Pancreas (tissue), 10 donors: Measurements from ENCODE around the gene SREBF2. TPM values are rescaled to one million over a fixed set of nuclear protein-coding genes. Genes with fewer than 3 reads are reported as not detected.
"Not testable (repeated sequence)": the region's sequence is repeated elsewhere in the genome, so short reads cannot be mapped to it uniquely, and the experiment has no call there.

Source experiments
- ATAC-seq, 4 donors: fragments of 200-7000 bp; cut with Tn5 transposase; one replicate each; pipeline versions ENCODE4 v1.8.0 to v1.9.1; 2020; ENCODE audit warnings: mild to moderate bottlenecking in 4 of 4, moderate library complexity in 4 of 4
- DNase-seq, 6 donors: peaks; one replicate each; pipeline ENCODE4 v3.0.0-alpha.2; 2020
- FAIRE-seq: peaks from 2 replicates; lab custom pipeline; 2012; peaks lifted over from hg19 to GRCh38; lab: Jason Lieb, UNC
- H3K27ac ChIP-seq, 4 donors: fragments of 200-600 bp; sonication (generic); 1 replicate in 3 of 4; 2 replicates in 1 of 4; pipeline versions ENCODE4 v1.5.0 to v1.8.0; 2020
- H3K27me3 ChIP-seq, 4 donors: fragments of 200-600 bp; one replicate each; pipeline ENCODE4 v1.8.0; 2021
- H3K36me3 ChIP-seq, 3 donors: fragments of 200-600 bp; sonication (generic) in 1 of 3; one replicate each; pipeline versions ENCODE4 v1.5.0 to v1.8.0; 2020 to 2021
- H3K4me1 ChIP-seq, 3 donors: fragments of 200-600 bp; one replicate each; pipeline ENCODE4 v1.8.0; 2021
- H3K4me3 ChIP-seq, 4 donors: fragments of 200-600 bp; sonication (generic) in 2 of 4; one replicate each; pipeline versions ENCODE4 v1.5.0 to v1.8.0; 2020 to 2021
- H3K9me3 ChIP-seq, 4 donors: fragments of 200-600 bp; one replicate each; pipeline ENCODE4 v1.8.0; 2021
- WGBS, 2 donors: extraction: QIAGEN DNeasy Blood & Tissue Kit; methylation state at CpG; one replicate each; pipeline ENCODE4 v1.1.7; 2013; 5-methylcytosine and 5-hydroxymethylcytosine counted together
- intact Hi-C, 3 donors: fragments of 100-400 bp; cut with DNase I; formaldehyde crosslinking; loops; one replicate each; pipeline versions ENCODE4 v1.11.1 to v1.14.2; 2022
- polyA plus RNA-seq, 2 donors: library from polyadenylated mRNA; stranded (reverse); fragments of 200-250 nt; gene quantifications; one replicate each; pipeline ENCODE4 v1.2.3, GENCODE V29; 2013
- total RNA-seq, 6 donors: library from RNA; stranded (reverse); fragmentation: NEBNext Ultra II Directional in 4 of 6; extraction: Animal tissue kit (Norgen Biotek cat#: 25700) in 4 of 6; gene quantifications; one replicate each; pipeline versions ENCODE4 v1.2.1 to v1.2.4, GENCODE V29; 2021 to 2023
- TF ChIP-seq, protein P1 (sequence below), 4 donors: fragments of 200-600 bp; sonication (generic) in 3 of 4; IDR thresholded peaks; one replicate each; pipeline versions ENCODE4 v1.5.0 to v1.8.0; 2021; ENCODE audit warnings: antibody characterized with exemption in 4 of 4
- donor health status: healthy with polysubstance abuse.
- donor health status: DM: no; HTN: no; CAD: no; lungs with moderate emphysema.
- donor health status: DM: no; HTN: no; CAD: no.
- donor health status: control.
- donor health status: control.
- donor health status: Bipolar disorder and iron deficiency.
- donor health status: DM: yes; HTN: yes; CAD: no.
- donor health status: DM: no; HTN: no; CAD: no.
- donor health status: DM: no; HTN: no; CAD: no.
- donor health status: DM: yes; HTN: yes; CAD: no.

The SREBF2 gene
- total and polyA plus RNA-seq, 8 donors: 28.2 to 44.8 (median 34.6) TPM

DNA sequence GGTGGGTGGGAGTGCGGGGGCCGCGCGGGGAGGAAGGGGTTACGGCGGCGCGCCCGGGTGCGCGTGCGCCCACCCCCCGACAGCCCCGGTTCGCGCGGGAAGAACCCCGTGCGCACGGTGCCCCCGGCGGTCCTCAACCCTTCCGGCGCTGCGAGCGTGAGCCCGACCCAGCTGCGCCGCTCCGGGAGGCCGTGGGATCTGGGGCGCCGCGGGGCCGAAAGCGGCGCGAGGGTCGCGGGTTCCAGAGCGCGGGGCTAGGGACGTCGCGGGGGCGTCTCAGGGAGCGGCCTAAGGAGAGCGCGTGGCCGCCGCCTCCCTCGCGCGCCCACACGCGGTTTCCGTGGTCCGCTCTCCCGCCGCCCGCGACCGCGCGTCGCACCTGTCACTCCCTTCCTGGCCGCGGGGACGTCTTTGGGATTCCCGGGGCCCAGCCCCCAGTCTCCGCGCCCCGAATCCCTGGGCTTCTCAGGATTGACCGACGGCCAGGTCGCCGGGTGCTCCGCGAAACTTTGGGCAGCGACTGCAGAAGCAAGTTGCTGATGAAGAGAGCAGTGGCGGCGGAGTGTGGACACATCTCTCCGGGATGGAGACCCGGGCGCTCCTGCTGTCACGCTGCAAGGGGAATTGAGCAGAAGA lies 582 bp downstream of the SREBF2 start:
- WGBS, 2 donors: 0 to 1% methylated on average over 80 to 86 of the region's 86 CpGs

DNA sequence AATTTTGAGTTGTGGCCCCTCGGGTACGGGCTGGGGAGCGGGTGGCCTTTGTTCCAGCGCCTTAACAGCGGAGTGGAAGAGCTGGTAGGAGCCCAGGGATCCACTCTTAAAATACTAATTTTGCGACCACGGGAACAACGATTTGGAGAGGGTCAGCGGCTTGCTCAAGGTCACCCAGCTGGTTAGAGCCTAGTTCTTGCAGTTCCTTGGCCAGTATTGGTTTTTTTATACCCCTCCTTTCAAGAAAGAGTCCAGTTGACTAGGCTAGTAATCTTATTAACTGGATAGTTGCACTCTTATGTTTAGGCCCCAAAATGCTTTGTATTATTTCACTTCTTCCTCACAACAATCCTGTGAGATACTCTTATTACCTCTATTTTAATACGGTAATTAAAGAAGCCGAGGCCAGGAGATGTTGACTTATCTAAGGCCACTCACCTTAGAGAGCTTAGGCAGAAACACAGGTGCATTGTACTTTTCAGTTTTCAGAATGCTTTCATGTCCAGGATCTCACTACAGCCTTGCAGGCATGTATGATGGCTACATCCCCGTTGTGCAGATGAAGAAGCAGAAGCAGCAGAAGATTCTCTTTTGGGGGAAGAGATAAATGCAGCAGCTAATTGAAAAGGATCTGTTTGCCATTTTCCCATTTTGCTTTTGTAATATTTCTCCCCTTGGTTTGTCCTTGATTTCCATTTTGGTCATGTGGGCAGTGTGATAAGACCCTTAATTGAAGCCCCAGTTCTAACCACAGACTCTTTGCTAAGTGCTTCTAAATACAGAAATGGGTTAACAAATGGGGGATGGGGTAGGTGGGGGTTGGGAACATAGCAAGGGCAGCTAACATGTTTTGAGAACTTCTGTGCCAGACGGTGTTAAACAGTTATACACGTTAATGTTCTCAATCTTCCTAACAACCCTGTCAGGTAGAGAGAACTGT lies 1.4 kb downstream of the SREBF2 start:
- TF ChIP-seq, protein P1, sequence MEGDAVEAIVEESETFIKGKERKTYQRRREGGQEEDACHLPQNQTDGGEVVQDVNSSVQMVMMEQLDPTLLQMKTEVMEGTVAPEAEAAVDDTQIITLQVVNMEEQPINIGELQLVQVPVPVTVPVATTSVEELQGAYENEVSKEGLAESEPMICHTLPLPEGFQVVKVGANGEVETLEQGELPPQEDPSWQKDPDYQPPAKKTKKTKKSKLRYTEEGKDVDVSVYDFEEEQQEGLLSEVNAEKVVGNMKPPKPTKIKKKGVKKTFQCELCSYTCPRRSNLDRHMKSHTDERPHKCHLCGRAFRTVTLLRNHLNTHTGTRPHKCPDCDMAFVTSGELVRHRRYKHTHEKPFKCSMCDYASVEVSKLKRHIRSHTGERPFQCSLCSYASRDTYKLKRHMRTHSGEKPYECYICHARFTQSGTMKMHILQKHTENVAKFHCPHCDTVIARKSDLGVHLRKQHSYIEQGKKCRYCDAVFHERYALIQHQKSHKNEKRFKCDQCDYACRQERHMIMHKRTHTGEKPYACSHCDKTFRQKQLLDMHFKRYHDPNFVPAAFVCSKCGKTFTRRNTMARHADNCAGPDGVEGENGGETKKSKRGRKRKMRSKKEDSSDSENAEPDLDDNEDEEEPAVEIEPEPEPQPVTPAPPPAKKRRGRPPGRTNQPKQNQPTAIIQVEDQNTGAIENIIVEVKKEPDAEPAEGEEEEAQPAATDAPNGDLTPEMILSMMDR (IDR thresholded peaks at IDR 0.05): no peak
- FAIRE-seq (no peak), DNase-seq (no peak), ATAC-seq (no peak)
- 7 to 8% methylated on average over 14 of the region's 14 CpGs for WGBS, 2 donors
- Histone ChIP-seq H3K4me3 (peak overlapping the region; percentile 58 to 97 (median 86)), H3K4me1 (peaks cover 0 to 6% (median 6%) of the 10 kb centered on the region in 3 donors), H3K27me3 (no peaks in the 10 kb centered on the region), H3K36me3 (no peaks in the 10 kb centered on the region), H3K9me3 (no peaks in the 10 kb centered on the region), H3K27ac (peak overlapping the region; percentile 86 to 97 (median 94))
- intact Hi-C loops: no loop called here

More for the DNA sequence above, 582 bp downstream of the SREBF2 start:
- no peak for FAIRE-seq
- intact Hi-C loops: no loop called here
- Histone ChIP-seq H3K4me3 (peak overlapping the region; percentile 58 to 97 (median 86)), H3K9me3 (no peaks in the 10 kb centered on the region), H3K27me3 (no peaks in the 10 kb centered on the region), H3K27ac (peak overlapping the region; percentile 86 to 97 (median 94)), H3K36me3 (no peaks in the 10 kb centered on the region), H3K4me1 (peaks cover 0 to 6% (median 6%) of the 10 kb centered on the region in 3 donors)
- peak; percentile 40 to 87 (median 60) for DNase-seq
- ATAC-seq: peak; percentile 23 to 42 (median 25)
- TF ChIP-seq, protein P1 (IDR thresholded peaks at IDR 0.05): no peak

DNA sequence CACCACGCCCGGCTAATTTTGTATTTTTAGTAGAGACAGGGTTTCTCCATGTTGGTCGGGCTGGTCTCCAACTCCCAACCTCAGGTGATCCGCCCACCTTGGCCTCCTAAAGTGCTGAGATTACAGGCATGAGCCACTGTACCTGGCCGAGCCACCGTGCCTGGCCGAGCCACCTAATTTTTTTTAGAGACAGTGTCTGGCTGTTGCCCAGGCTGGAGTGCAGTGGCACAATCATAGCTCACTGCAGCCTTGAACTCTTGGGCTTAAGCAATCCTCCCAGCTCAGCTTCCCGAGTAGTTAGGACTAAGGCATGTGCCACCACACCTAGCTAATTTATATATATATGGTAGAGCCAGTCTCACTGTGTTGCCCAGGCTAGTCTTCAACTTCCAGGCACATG lies 2.6 kb downstream of the SREBF2 start:
- H3K4me3 ChIP-seq, H3K9me3 ChIP-seq, intact Hi-C loops, FAIRE-seq, ATAC-seq, H3K27me3 ChIP-seq, H3K36me3 ChIP-seq, H3K4me1 ChIP-seq, H3K27ac ChIP-seq: not testable (repeated sequence)
- 39 to 53% methylated on average over 6 to 8 of the region's 8 CpGs for WGBS, 2 donors
- DNase-seq: peak in 1 of 6 donors; percentile 40

DNA sequence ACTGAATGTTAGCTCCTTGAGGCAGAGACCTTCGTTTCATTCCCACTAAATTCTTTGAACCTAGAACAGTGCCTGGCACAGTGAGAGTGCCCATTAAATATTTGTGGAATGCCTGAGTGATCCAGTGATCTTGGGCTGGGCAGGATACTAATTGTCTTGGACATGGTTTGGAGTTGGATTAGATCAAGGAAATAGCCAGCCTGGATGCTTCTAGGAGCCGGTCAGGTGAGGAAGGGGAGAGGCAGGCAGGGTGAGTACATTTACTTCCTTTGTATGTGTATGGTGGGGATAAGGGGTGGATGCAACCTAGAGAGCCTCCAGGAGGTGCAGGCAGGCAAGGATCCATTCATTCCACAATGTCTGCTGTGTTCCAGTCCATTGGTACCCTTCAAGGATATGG lies 3.6 kb downstream of the SREBF2 start:
- no peak for FAIRE-seq
- DNase-seq: no peak
- no peaks in the 10 kb centered on the region for H3K36me3 ChIP-seq
- H3K9me3 ChIP-seq: no peaks in the 10 kb centered on the region
- intact Hi-C loops: no loop called here
- no peaks in the 10 kb centered on the region for H3K27me3 ChIP-seq
- WGBS, 2 donors: 89 to 94% methylated on average over 2 of the region's 2 CpGs
- H3K27ac ChIP-seq: no peak overlapping the region
- H3K4me1 ChIP-seq: peaks cover 6 to 12% (median 7%) of the 10 kb centered on the region in 3 donors
- no peak overlapping the region for H3K4me3 ChIP-seq
- no peak for ATAC-seq
- TF ChIP-seq, protein P1 (IDR thresholded peaks at IDR 0.05): no peak

DNA sequence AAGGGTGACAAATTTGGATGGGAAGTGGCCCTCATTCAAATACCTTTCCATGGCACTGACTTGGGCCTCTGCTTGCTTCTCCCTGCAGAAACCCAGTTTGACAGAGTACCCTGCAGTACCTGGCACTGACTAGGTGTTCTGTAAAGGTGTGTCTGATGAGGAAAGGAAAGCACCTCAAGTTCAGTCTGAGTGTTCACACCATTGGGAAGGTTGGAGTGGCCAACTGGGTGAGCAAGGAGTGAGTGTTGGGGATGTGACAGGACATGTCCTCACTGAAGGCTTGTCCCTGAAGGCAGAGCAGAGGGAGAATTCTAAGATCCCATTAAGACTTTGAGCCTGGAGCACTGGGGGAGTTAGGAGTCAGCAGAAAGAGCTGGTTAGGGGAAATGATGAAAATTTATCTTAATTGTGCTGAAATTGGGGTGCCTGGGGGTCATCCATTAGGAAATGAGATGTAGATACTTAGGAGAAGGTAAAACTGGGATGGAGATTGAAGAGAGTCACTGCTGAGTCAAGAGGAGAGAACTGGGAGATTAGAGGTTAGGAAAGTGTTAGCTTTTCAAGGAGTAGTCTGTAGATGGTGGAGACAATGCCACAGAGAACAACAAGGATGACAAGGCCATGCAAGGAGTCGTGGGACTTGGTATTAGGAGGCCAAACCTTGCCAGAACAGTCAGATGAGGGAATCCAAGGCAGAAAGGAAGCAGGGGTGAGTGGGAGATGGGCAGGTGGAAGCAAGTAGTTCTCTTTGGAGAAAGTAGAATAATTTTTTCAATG lies 6.1 kb downstream of the SREBF2 start:
- ATAC-seq (no peak), DNase-seq (no peak), FAIRE-seq (no peak)
- TF ChIP-seq, protein P1 (IDR thresholded peaks at IDR 0.05): no peak
- WGBS, 2 donors: 48% methylated on average over 1 of the region's 1 CpG
- Histone ChIP-seq H3K9me3 (no peaks in the 10 kb centered on the region), H3K27me3 (no peaks in the 10 kb centered on the region), H3K27ac (peak overlapping the region in 1 of 4 donors; percentile 5), H3K4me1 (peaks cover 22 to 31% (median 27%) of the 10 kb centered on the region in 3 donors), H3K4me3 (no peak overlapping the region), H3K36me3 (no peaks in the 10 kb centered on the region)
- intact Hi-C loops: no loop called here
